HG03575 (cell line): ENCODE measurements around the gene IPP.

Experiments
- ATAC-seq: cut with Tn5 transposase; IDR thresholded peaks from one replicate; pipeline ENCODE4 v1.9.1; 2021; ENCODE audit not compliant: unreplicated experiment, insufficient number of reproducible peaks, low FRiP score; ENCODE audit errors: extremely low read depth

IPP gene

DNA sequence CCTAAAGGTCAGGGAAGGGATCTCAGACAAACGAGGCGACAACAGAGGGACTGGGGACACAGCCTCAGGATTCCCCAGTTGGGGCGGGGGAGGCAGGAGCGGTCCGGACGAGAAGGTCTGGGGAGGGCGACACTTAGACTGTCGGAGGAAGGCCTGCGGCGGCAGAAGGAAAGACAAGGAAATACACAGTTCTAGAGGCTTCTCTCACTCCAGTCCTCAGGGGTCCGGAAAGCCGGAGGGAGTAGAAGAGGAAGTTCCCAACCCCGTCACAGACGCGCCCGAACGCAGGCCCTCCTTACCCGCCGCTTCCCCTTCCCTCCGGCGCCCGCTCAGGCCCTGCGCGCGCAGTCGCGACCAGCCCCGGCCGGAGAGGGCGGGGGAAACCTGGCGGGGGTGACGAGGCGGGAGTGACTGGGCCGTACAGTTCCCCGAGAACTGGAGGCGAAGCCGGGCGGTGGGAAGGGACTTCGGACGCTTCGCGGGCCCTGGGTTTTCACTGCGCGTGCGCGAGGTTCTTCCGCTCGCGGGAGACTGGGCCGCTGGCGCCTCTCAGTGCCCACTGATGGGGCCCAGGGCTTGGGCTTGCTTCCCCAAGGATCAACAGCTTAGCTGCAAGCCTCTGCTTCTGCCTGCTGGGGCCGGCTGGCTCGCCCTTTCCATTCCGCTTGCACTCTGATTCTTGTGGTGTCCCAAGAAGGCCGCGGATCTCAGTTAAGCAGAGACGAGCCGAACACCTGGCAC, at the start of gene IPP:
IPP (minus strand) TSS at position 356 of the 741 bp plus-strand sequence. CDS start 4,242 bp downstream, outside the sequence.
- no peak for ATAC-seq

DNA sequence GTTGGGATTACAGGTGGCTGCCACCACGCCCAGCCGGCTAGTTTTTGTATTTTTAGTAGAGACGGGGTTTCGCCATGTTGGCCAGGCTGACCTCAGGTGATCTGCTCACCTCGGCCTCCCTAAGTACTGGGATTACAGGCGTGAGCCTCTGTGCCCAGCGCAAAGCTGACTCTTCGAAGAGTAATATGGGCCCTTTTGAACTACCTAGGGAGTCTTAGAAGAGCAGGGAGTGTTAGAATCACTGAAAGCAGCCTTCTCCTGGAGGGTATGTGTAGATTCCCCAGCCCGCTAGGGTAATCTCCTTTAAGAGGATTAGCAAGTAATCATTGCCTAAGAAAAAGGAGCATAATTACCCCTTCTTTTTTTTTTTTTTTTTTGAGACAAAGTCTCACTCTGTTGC, 46.5 kb upstream of the IPP start:
- no peak for ATAC-seq

GRCh38 chr1:45796381-45796780, 45.9 kb upstream of the IPP start:
- no peak for ATAC-seq

- no peak for ATAC-seq
Observed at GRCh38 chr1:45793942-45794604, 43.6 kb upstream of the IPP start.

DNA sequence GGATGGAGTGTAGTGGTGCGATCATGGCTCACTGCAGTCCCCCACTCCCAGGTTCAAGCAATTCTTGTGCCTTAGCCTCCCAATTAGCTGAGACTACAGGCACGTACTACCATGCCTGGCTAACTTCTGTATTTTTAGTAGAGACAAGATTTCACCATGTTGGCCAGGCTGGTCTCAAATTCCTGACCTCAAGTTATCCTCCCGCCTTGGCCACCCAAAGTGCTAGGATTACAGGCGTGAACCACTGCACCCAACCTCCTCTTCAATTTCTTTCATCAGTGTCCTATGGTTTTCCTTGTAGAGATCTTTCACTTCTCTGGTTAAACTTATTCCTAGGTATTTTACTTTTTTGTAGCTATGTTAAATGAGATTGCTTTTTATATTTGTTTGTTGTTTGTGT, 42.3 kb upstream of the IPP start:
- ATAC-seq, result no peak

- ATAC-seq, result no peak
Observed at GRCh38 chr1:45789601-45790000, 39.1 kb upstream of the IPP start.

- ATAC-seq, result no peak
Observed at GRCh38 chr1:45787905-45788304, 37.5 kb upstream of the IPP start.

DNA sequence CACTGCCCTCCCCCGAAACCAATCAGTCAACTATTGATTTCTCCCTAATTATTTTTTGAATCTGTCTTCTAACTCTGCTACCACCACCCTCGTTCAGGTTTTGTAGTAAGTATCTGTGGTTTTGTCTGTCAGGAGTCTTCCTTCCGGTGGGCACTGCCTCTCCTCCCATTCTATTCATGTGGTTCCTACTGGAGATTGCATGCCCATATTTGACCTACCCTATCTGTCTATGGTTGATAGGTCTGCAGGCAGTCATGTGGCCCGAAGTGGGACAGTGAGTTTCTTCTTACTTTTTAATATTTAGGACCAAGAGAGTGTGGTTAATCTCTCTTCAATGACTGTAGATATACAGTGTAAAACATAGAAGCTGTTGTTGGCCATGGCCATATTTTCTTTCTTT, 35.1 kb upstream of the IPP start:
- ATAC-seq, result no peak

- no peak for ATAC-seq
Observed at GRCh38 chr1:45775794-45776193, 25.3 kb upstream of the IPP start.

GRCh38 chr1:45772971-45773370, 22.5 kb upstream of the IPP start:
- no peak for ATAC-seq

DNA sequence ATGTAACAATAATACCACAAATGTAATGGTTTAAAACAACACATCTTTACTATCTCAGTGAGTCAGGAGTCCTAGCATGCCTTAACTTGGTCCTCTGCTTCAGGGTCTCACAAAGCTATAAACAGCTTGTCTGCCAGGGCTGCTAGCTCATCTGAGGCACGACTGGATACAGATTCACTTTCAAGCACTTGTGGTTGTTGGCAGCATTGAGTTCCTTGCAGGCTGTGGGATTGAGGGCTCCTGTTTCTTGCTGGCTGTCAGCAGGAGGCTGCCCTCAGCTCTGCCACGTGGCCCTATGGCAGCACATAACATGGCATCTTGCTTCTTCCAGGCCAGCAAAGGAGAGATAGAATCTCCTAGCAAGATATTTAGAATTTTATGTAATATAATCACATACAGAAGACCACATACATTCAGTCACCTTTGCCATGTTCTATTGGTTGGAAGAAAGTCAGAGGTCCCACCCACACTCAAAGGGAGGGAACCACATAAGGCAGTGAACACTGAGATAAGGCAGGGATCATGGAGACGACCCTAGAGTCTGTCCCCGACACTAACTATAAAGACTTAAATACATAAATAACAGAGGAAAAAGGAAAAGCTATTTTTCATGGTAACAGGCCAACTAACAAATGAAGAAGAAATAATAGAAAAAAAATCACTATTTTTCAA, 18.9 kb upstream of the IPP start:
- no peak for ATAC-seq

DNA sequence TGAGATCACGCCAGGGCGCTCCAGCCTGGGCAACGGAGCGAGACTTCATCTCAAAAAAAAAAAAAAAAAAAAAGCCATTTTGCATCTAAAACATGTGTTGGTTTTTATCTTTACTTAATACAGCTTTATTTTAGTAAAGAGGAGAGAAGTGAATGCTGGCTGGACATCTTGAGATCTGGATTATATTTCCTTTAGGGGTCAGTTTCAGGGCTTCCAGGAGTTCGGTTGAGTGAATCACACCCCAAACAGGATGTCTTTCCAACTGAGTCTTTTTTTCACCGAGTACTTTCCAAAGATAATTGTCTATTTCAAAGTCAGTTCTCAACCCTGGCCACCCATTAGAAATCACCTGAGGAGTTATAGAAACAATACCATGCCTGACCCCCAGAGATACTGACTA, 16.6 kb upstream of the IPP start:
- no peak for ATAC-seq

GRCh38 chr1:45765999-45766792, 15.7 kb upstream of the IPP start:
- no peak for ATAC-seq

- no peak for ATAC-seq
Observed at GRCh38 chr1:45762291-45762690, 11.8 kb upstream of the IPP start.

- ATAC-seq, result no peak
Observed at GRCh38 chr1:45755697-45756096, 5.2 kb upstream of the IPP start.

- ATAC-seq, result no peak
Observed at GRCh38 chr1:45753248-45754037, 3.0 kb upstream of the IPP start.

GRCh38 chr1:45752441-45753052, 2.1 kb upstream of the IPP start:
- ATAC-seq, result no peak

GRCh38 chr1:45752014-45752413, 1.6 kb upstream of the IPP start:
- no peak for ATAC-seq
